ENCODE measurements around the gene OSTM1. TPM values are rescaled to one million over a fixed set of nuclear protein-coding genes. Genes with fewer than 3 reads are reported as not detected.

The OSTM1 gene
- total and polyA plus RNA-seq, 2 of the 8 experiments (the other 6 are each of a cell fraction or from before 2014, with no cell fraction given) = 17.7 to 26.1 TPM

DNA sequence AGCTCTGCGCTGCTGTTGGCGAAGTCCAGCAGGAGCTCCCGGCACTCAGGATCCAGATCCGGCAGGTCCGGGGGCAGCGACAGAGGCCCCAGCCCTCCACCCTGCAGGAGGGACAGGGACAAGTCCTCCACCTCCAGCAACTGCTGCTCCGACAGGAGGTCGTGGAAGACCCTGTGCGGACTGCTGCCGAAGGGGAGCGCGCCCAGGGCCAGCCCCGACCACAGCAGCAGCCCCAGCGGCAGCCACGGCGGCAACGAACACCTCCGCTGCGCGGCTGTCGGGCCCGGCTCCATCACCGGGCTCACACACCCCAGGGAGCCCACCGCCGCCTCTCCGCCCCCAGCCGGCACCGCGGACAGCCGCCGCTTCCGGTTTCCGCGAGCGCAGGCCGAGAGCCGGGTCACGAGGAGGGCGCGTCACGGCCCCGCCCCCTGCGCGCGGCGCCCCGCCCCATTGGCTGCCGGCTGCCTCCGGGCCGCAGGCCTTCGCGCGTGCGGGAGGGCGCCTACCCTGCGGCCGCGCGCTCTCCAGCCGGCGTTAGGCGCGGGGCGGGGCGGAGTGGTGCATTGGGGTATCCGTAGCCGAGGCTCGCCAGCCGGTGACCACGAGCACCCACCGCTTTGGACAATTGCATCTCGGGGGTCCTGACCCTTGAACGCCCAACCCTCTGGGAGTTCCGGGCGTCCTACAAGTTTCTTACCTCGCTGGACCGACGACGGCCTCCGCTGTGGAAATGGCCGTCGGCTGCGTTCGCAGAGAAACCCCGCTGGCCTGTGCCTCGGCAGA, at the start of gene OSTM1 (continued):
- no peak for TF ChIP-seq RXRA (IDR thresholded peaks at IDR 0.05; ENCODE audit: insufficient read depth, low read depth, low read length)
- TF ChIP-seq, protein P1, sequence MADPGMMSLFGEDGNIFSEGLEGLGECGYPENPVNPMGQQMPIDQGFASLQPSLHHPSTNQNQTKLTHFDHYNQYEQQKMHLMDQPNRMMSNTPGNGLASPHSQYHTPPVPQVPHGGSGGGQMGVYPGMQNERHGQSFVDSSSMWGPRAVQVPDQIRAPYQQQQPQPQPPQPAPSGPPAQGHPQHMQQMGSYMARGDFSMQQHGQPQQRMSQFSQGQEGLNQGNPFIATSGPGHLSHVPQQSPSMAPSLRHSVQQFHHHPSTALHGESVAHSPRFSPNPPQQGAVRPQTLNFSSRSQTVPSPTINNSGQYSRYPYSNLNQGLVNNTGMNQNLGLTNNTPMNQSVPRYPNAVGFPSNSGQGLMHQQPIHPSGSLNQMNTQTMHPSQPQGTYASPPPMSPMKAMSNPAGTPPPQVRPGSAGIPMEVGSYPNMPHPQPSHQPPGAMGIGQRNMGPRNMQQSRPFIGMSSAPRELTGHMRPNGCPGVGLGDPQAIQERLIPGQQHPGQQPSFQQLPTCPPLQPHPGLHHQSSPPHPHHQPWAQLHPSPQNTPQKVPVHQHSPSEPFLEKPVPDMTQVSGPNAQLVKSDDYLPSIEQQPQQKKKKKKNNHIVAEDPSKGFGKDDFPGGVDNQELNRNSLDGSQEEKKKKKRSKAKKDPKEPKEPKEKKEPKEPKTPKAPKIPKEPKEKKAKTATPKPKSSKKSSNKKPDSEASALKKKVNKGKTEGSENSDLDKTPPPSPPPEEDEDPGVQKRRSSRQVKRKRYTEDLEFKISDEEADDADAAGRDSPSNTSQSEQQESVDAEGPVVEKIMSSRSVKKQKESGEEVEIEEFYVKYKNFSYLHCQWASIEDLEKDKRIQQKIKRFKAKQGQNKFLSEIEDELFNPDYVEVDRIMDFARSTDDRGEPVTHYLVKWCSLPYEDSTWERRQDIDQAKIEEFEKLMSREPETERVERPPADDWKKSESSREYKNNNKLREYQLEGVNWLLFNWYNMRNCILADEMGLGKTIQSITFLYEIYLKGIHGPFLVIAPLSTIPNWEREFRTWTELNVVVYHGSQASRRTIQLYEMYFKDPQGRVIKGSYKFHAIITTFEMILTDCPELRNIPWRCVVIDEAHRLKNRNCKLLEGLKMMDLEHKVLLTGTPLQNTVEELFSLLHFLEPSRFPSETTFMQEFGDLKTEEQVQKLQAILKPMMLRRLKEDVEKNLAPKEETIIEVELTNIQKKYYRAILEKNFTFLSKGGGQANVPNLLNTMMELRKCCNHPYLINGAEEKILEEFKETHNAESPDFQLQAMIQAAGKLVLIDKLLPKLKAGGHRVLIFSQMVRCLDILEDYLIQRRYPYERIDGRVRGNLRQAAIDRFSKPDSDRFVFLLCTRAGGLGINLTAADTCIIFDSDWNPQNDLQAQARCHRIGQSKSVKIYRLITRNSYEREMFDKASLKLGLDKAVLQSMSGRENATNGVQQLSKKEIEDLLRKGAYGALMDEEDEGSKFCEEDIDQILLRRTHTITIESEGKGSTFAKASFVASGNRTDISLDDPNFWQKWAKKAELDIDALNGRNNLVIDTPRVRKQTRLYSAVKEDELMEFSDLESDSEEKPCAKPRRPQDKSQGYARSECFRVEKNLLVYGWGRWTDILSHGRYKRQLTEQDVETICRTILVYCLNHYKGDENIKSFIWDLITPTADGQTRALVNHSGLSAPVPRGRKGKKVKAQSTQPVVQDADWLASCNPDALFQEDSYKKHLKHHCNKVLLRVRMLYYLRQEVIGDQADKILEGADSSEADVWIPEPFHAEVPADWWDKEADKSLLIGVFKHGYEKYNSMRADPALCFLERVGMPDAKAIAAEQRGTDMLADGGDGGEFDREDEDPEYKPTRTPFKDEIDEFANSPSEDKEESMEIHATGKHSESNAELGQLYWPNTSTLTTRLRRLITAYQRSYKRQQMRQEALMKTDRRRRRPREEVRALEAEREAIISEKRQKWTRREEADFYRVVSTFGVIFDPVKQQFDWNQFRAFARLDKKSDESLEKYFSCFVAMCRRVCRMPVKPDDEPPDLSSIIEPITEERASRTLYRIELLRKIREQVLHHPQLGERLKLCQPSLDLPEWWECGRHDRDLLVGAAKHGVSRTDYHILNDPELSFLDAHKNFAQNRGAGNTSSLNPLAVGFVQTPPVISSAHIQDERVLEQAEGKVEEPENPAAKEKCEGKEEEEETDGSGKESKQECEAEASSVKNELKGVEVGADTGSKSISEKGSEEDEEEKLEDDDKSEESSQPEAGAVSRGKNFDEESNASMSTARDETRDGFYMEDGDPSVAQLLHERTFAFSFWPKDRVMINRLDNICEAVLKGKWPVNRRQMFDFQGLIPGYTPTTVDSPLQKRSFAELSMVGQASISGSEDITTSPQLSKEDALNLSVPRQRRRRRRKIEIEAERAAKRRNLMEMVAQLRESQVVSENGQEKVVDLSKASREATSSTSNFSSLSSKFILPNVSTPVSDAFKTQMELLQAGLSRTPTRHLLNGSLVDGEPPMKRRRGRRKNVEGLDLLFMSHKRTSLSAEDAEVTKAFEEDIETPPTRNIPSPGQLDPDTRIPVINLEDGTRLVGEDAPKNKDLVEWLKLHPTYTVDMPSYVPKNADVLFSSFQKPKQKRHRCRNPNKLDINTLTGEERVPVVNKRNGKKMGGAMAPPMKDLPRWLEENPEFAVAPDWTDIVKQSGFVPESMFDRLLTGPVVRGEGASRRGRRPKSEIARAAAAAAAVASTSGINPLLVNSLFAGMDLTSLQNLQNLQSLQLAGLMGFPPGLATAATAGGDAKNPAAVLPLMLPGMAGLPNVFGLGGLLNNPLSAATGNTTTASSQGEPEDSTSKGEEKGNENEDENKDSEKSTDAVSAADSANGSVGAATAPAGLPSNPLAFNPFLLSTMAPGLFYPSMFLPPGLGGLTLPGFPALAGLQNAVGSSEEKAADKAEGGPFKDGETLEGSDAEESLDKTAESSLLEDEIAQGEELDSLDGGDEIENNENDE (IDR thresholded peaks at IDR 0.05; ENCODE audit: insufficient replicate concordance, low read length) = no peak
- no peak for TF ChIP-seq MAFK (IDR thresholded peaks at IDR 0.05; ENCODE audit: low read depth, low read length)
- TF ChIP-seq SRF (IDR thresholded peaks at IDR 0.05; ENCODE audit: low read depth, low read length) = no peak
- no peak for TF ChIP-seq EZH2 (IDR thresholded peaks at IDR 0.05; ENCODE audit: low read depth, low read length, severe bottlenecking)
- TF ChIP-seq SIN3A (conservative IDR thresholded peaks at IDR 0.05 in 1 of 2, IDR thresholded peaks at IDR 0.05 in 1 of 2; ENCODE audit: low read depth in 1 of 2, low read length in 2 of 2) = peak in 1 of 2 experiments; percentile 70; a peak in 2 of 4 replicates
- no peak for TF ChIP-seq TCF12 (IDR thresholded peaks at IDR 0.05; ENCODE audit: low read depth, low read length)
- TF ChIP-seq SP4 (IDR thresholded peaks at IDR 0.05; ENCODE audit: low read length) = no peak
- TF ChIP-seq, protein P2, sequence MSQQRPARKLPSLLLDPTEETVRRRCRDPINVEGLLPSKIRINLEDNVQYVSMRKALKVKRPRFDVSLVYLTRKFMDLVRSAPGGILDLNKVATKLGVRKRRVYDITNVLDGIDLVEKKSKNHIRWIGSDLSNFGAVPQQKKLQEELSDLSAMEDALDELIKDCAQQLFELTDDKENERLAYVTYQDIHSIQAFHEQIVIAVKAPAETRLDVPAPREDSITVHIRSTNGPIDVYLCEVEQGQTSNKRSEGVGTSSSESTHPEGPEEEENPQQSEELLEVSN (IDR thresholded peaks at IDR 0.05) = peak; percentile 83
